Epithelial cell of proximal tubule (primary cell): Measurements from ENCODE around the gene BLOC1S4. TPM values are rescaled to one million over a fixed set of nuclear protein-coding genes. Genes with fewer than 3 reads are reported as not detected.

Source experiments
- DNase-seq: peaks from one replicate; pipeline ENCODE4 v3.0.0-alpha.2; 2011; ENCODE audit warnings: low read depth
- H3K4me3 ChIP-seq: 2 replicates; pipeline ENCODE4 v1.5.1; 2011; ENCODE audit warnings: low read depth, mild to moderate bottlenecking, low read length
- total RNA-seq: library from RNA; depleted of rRNA; stranded (reverse); fragments of >200 nt; gene quantifications from 2 replicates; pipeline ENCODE4 v1.2.3, GENCODE V29; 2015
- TF ChIP-seq, protein P1 (sequence below): conservative IDR thresholded peaks from 2 replicates; pipeline ENCODE4 v1.5.1; 2012; ENCODE audit warnings: low read depth, mild to moderate bottlenecking, low read length

The BLOC1S4 gene
- total RNA-seq, 1 donor from 2014 or later, result 22.0 TPM

DNA sequence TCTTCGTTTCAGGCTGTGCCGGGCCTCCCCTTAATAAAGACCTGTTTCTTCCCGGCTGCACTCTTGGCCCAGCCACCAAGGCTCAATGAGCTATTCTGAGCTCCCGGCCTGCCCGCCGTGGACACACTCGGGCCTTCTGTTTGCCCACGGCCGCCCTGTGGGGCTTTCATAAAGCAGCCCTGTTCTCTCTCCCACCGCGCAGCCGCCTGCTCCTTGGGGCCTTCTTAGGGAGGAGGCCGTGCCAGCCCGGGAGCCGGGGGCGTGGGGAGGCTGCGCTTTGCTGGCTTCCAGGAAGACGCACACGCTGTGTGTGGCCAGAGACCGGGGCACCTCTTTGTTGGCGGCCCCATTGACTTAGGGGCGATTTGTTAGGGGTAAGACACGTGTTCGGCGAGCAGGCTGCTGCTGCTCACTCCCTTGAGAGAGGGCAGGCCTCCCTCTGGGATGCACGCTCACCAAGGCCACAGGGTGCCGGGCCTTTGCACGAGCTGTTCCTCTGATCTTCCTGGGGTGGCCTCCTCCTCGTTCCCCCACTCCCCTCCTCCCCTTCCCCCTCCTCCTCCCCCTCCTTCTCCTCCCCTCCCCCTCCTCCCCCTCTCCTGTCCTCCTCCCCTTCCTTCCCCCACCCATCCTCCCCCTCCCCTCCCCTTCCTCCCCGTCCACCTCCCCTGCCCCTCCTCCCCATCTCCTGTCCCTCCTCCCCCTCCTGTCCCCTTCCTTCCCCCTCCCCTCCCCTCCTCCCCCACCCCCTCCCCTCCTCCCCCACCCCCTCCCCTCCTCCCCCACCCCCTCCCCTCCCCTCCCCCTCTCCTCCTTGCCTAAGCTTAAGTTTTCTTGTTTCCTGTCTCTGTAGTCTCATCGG, 11.3 kb downstream of the BLOC1S4 start:
- no peak overlapping the region for H3K4me3 ChIP-seq
- no peak for DNase-seq
- TF ChIP-seq, protein P1, sequence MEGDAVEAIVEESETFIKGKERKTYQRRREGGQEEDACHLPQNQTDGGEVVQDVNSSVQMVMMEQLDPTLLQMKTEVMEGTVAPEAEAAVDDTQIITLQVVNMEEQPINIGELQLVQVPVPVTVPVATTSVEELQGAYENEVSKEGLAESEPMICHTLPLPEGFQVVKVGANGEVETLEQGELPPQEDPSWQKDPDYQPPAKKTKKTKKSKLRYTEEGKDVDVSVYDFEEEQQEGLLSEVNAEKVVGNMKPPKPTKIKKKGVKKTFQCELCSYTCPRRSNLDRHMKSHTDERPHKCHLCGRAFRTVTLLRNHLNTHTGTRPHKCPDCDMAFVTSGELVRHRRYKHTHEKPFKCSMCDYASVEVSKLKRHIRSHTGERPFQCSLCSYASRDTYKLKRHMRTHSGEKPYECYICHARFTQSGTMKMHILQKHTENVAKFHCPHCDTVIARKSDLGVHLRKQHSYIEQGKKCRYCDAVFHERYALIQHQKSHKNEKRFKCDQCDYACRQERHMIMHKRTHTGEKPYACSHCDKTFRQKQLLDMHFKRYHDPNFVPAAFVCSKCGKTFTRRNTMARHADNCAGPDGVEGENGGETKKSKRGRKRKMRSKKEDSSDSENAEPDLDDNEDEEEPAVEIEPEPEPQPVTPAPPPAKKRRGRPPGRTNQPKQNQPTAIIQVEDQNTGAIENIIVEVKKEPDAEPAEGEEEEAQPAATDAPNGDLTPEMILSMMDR, result no peak

DNA sequence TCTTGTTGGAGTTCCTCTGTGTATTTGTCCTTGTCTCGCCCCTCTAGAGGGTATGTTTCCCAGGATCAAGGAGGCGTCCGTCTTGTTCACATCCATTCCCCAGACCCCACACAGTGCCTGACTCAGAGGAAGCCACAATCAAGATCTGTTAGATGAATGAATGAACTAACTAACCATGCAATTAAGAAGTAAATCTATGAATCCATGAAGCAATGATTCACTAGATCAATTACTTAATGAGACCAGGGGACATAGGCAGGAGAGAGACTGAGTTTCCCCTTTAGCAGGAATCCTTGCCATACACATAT, 11.9 kb downstream of the BLOC1S4 start:
- H3K4me3 ChIP-seq, result no peak overlapping the region
- TF ChIP-seq, protein P1, result no peak
- DNase-seq, result no peak

DNA sequence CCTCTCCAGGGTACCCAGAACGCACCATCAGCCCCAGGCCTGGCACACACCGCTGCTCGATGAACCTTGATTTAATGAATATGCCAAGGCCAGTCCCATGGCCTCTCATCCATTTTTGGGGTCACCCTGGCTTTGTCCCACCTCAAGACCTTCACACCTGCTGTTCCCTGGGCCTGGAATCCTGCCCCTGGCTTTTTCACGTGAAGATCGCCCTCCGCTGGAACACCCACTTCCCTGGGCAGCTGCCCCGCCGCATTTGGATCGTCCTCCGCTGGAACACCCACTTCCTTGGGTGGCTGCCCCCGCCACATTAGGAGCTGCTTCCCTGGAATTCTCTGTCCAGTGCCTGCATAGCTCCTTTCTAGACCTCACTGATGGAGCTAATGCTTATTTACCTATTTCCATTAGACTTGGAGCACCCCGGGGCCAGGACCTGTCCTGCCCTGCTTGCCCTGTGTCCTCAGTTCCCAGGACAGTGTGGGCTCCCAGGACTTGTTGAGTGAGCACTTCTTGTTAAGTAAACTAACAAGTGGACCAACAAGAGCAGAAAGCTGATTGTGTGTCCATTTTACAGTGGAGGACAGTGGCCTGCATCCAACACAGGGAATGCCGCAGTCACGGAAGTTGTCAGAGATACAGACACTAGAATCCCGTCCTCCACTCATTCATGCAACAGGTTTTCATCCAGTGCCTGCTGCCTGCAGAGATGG, 12.5 kb downstream of the BLOC1S4 start:
- no peak for DNase-seq
- no peak overlapping the region for H3K4me3 ChIP-seq
- TF ChIP-seq, protein P1, result no peak

DNA sequence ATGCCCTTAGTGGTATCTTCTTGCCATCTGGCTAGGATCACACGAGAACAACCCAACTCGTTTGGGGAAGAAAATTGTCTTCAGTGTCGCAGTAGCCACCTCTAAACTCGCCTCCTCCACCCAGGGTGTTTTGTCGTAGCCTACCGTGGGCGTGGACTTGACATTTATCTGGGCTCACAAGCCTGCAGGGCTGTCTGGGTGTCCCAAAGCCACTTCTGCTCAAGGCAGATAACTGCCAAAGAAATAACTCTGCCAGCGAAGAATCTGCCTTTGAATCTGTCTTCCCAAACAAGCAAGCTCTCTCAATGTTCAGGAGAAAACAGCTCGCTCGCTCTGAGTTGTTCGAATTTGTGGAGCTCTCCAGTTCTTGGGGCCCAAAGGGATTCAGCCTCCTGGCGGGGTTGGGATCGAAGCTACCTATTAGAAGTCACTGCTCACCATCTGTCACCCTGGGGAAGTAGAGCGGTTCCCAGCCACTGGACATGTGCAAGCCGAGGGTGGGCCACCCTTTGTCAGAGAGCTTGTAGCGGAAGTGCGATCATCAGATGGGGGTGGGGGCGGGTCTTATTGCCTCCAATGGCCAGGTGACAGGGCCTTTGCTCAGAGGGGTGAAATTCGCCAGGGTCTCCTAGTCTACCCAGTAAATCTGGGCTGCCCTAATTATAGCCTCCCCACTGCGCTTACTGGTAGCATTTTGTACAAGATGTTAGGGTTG, 14.8 kb downstream of the BLOC1S4 start:
- TF ChIP-seq, protein P1, result no peak
- H3K4me3 ChIP-seq, result no peak overlapping the region
- DNase-seq, result no peak

DNA sequence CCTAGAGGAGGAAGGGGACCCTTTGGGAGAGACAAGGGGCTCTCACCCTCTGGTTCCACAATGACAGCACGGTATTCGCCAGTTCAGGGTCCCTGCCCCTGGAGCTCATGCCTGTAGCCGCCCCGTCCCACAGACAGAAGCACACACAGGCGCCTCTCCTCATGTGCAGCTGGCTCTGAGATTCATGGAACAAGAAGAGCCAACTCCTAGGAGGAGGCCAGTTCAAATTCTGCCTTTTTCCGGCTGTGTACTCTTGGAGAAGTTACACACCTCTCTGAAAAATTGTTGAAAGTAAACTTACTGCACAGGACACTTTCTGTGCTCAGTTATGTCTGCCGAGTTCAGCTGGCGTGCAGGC, 15.3 kb downstream of the BLOC1S4 start:
- no peak for DNase-seq
- TF ChIP-seq, protein P1, result no peak
- no peak overlapping the region for H3K4me3 ChIP-seq

DNA sequence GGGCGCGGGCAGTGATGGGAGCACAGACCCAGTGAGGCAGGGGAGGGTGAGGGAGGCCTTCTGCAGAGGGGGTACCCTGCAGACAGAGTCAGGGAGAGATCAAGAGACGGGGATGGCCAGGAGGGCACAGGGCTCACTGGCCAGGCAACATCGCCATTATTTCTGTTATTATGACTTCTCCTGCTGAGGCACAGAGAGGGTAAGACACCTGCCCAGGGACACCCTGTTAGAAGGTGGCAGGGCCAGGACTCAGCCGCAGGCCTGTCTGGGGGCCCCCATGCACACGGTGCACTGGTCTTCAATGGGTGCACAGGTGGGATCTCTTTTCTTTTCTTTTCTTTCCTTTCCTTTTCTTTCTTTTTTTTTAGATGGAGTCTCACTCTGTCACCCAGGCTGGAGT, 15.8 kb downstream of the BLOC1S4 start:
- no peak overlapping the region for H3K4me3 ChIP-seq
- TF ChIP-seq, protein P1, result no peak
- no peak for DNase-seq
